ENCODE data around the gene BLOC1S1.
A peak's percentile ranks its signal among the peaks of the same experiment; 100 is the strongest.

Gene BLOC1S1

DNA sequence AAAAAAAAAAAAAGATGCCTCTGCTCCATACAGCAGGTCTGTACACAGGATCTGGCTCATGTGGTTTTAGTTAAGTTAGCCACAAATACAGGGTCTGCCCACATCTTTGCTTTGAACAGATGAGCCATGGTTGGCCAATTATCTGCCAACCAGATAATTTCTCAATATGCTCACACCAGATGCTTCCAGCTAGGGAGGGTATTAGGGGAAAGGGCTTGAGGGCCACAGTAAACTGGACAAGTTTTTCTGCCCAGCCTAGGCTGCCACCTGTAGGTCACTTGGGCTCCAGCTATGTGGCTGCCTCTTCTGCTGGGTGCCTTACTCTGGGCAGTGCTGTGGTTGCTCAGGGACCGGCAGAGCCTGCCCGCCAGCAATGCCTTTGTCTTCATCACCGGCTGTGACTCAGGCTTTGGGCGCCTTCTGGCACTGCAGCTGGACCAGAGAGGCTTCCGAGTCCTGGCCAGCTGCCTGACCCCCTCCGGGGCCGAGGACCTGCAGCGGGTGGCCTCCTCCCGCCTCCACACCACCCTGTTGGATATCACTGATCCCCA lies 5.1 kb downstream of the BLOC1S1 start:
- H3K27me3 ChIP-seq = no peaks in the 10 kb centered on the region
- no peak overlapping the region for H3K4me3 ChIP-seq (ENCODE audit: low read depth, low read length)
- TF ChIP-seq, protein P1, sequence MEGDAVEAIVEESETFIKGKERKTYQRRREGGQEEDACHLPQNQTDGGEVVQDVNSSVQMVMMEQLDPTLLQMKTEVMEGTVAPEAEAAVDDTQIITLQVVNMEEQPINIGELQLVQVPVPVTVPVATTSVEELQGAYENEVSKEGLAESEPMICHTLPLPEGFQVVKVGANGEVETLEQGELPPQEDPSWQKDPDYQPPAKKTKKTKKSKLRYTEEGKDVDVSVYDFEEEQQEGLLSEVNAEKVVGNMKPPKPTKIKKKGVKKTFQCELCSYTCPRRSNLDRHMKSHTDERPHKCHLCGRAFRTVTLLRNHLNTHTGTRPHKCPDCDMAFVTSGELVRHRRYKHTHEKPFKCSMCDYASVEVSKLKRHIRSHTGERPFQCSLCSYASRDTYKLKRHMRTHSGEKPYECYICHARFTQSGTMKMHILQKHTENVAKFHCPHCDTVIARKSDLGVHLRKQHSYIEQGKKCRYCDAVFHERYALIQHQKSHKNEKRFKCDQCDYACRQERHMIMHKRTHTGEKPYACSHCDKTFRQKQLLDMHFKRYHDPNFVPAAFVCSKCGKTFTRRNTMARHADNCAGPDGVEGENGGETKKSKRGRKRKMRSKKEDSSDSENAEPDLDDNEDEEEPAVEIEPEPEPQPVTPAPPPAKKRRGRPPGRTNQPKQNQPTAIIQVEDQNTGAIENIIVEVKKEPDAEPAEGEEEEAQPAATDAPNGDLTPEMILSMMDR (IDR thresholded peaks at IDR 0.05; ENCODE audit: low read depth, low read length) = peak; percentile 61
- no peaks in the 10 kb centered on the region for H3K9me3 ChIP-seq
- DNase-seq = peak; percentile 64
- peaks cover 12% of the 10 kb centered on the region for H3K36me3 ChIP-seq
- H3K4me1 ChIP-seq = peaks cover 3% of the 10 kb centered on the region; the same call in 1 of the 2 replicates

DNA sequence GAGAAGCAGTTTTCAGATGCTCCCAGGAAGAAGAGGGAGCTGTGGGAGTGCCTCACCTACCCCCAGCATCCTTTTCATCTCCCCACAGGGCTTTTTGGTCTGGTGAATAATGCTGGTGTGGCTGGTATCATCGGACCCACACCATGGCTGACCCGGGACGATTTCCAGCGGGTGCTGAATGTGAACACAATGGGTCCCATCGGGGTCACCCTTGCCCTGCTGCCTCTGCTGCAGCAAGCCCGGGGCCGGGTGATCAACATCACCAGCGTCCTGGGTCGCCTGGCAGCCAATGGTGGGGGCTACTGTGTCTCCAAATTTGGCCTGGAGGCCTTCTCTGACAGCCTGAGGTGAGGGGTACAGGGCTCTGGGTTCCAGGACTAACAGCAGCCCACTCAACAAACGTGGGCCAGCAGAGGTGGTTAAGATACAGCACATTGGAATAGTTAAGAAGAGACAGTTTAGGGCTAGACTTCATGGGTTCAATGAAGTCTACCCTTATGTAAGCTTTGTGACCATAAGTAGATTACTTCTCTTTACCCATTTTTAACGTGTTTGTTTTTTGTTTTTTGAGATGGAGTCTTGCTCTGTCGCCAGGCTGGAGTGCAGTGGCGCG lies 5.9 kb downstream of the BLOC1S1 start:
- peaks cover 3% of the 10 kb centered on the region; the same call in 1 of the 2 replicates for H3K4me1 ChIP-seq
- no peak overlapping the region for H3K4me3 ChIP-seq (ENCODE audit: low read depth, low read length)
- TF ChIP-seq, protein P1 (IDR thresholded peaks at IDR 0.05; ENCODE audit: low read depth, low read length) = no peak
- DNase-seq = no peak
- H3K36me3 ChIP-seq = peaks cover 16% of the 10 kb centered on the region
- no peaks in the 10 kb centered on the region for H3K9me3 ChIP-seq
- H3K27me3 ChIP-seq = no peaks in the 10 kb centered on the region

DNA sequence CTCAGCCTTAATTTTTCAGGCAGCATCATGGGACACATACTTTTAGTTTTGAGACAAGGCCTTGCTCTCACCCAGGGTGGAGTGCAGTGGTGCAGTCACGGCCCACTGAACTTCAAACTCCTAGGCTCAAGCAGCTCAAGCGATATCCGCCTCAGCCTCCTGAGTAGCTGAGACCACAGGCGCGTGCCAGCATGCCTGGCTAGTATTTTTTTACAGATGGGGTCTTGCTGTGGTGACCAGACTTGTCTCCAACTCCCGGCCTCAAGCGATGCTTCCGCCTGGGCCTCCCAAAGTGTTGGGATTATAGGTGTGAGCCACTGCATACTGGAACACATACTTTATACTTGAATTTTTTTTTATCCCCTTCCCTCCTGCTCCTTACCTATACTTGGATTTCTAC lies 7.1 kb downstream of the BLOC1S1 start:
- DNase-seq = no peak
- TF ChIP-seq, protein P1 (IDR thresholded peaks at IDR 0.05; ENCODE audit: low read depth, low read length) = no peak
- Histone ChIP-seq H3K4me1 (no peaks in the 10 kb centered on the region; the same call in none of the 2 replicates), H3K36me3 (peaks cover 18% of the 10 kb centered on the region), H3K9me3 (no peaks in the 10 kb centered on the region), H3K27me3 (no peaks in the 10 kb centered on the region), H3K4me3 (ENCODE audit: low read depth, low read length) (no peak overlapping the region)

DNA sequence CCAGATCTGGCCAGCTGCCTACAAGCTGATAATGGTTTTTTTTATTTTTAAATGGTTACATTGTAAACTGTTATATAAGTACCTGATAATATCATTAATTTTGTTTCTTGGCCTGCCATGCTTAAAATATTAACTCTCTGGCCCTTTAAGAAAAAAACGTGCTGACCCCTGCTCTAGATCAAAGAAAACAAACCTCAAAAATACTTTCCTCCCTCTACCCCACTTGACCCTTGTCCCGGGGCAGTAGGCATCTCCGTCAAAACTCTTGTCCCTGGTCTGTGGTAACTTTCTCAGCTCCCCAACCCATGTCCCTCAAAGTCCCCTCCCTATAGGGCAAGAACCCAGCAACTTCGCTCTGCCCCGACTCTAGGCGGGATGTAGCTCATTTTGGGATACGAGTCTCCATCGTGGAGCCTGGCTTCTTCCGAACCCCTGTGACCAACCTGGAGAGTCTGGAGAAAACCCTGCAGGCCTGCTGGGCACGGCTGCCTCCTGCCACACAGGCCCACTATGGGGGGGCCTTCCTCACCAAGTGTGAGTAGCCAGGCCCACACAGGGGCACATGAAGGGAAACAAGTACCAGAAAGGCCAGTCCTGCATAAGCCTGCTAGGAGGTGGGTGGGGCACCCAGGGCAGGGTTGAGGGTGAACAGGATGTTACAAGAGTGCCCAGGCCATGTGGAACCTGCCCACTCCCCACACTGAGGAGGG lies 7.8 kb downstream of the BLOC1S1 start:
- H3K9me3 ChIP-seq = no peaks in the 10 kb centered on the region
- H3K27me3 ChIP-seq = no peaks in the 10 kb centered on the region
- DNase-seq = no peak
- peaks cover 18% of the 10 kb centered on the region for H3K36me3 ChIP-seq
- TF ChIP-seq, protein P1 (IDR thresholded peaks at IDR 0.05; ENCODE audit: low read depth, low read length) = no peak
- no peak overlapping the region for H3K4me3 ChIP-seq (ENCODE audit: low read depth, low read length)
- H3K4me1 ChIP-seq = no peaks in the 10 kb centered on the region; the same call in none of the 2 replicates

DNA sequence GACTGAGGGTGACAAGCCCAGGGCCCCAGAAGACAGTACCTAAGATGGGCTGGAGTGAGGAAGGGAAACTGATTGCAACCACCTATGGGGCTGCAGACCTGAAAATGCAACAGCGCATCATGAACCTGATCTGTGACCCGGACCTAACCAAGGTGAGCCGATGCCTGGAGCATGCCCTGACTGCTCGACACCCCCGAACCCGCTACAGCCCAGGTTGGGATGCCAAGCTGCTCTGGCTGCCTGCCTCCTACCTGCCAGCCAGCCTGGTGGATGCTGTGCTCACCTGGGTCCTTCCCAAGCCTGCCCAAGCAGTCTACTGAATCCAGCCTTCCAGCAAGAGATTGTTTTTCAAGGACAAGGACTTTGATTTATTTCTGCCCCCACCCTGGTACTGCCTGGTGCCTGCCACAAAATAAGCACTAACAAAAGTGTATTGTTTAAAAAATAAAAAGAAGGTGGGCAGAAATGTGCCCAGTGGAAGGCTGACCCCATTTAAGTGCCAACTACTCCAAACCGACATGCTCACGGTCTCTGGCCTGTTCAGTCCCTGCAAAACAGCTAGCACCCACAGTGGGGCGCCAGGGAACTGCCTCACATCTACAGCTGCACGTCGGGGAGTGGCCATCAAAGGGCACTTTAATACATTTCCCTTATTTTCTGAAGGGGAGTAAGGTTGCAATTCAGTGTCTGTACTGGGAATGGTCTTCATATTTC lies 8.5 kb downstream of the BLOC1S1 start:
- Histone ChIP-seq H3K4me3 (ENCODE audit: low read depth, low read length) (no peak overlapping the region), H3K27me3 (no peaks in the 10 kb centered on the region), H3K36me3 (peaks cover 18% of the 10 kb centered on the region), H3K4me1 (no peaks in the 10 kb centered on the region; the same call in none of the 2 replicates), H3K9me3 (no peaks in the 10 kb centered on the region)
- peak; percentile 81 for DNase-seq
- TF ChIP-seq, protein P1 (IDR thresholded peaks at IDR 0.05; ENCODE audit: low read depth, low read length) = peak; percentile 80

All from BE2C (cell line).